H1 (cell line): ENCODE measurements around the gene SYTL2. TPM values are rescaled to one million over a fixed set of nuclear protein-coding genes. Genes with fewer than 3 reads are reported as not detected.

Source experiments
- CTCF ChIA-PET: fragments of 300-600 bp; sonication (Branson Sonifier 250); formaldehyde crosslinking; loops from one replicate; lab custom pipeline; 2021; ENCODE audit not compliant: partially characterized antibody; lab: Charles Lee
- POLR2A ChIA-PET: fragments of 300-600 bp; sonication (Branson Sonifier 250); formaldehyde crosslinking; loops from one replicate; lab custom pipeline; 2021; ENCODE audit warnings: inconsistent platforms; ENCODE audit not compliant: partially characterized antibody; lab: Charles Lee
- DNase-seq, 2 experiments: peaks; one replicate each; pipeline versions ENCODE4 v3.0.0 to v3.0.0-alpha.2; 2010 to 2022; ENCODE audit warnings: low spot score in 2 of 2, low read depth in 1 of 2, mixed read lengths in 1 of 2
- FAIRE-seq: peaks from 2 replicates; lab custom pipeline; 2011; peaks lifted over from hg19 to GRCh38; lab: Jason Lieb, UNC
- H2AFZ ChIP-seq: 2 replicates; pipeline ENCODE4 v1.8.1; 2012; ENCODE audit warnings: low read length, inconsistent platforms
- H2AK5ac ChIP-seq: 2 replicates; pipeline ENCODE4 v1.6.1; 2013; ENCODE audit warnings: low read depth, low read length
- H2BK120ac ChIP-seq: replicated peaks from 2 replicates; pipeline ENCODE3; 2013; ENCODE audit warnings: low read depth, low read length, inconsistent platforms
- H2BK12ac ChIP-seq: 2 replicates; pipeline ENCODE4 v1.6.1; 2013; ENCODE audit warnings: low read depth, low read length
- H2BK15ac ChIP-seq: 2 replicates; pipeline ENCODE4 v1.6.1; 2013; ENCODE audit warnings: low read length
- H2BK20ac ChIP-seq: 2 replicates; pipeline ENCODE4 v1.6.1; 2013; ENCODE audit warnings: low read length
- H2BK5ac ChIP-seq: 2 replicates; pipeline ENCODE4 v1.6.1; 2013; ENCODE audit warnings: low read depth, low read length
- H3K14ac ChIP-seq: 2 replicates; pipeline ENCODE4 v1.6.1; 2013; ENCODE audit warnings: inconsistent platforms; ENCODE audit not compliant: insufficient read length
- H3K18ac ChIP-seq: 2 replicates; pipeline ENCODE4 v1.6.1; 2013; ENCODE audit warnings: low read length; ENCODE audit errors: extremely low read depth
- H3K23ac ChIP-seq: 2 replicates; pipeline ENCODE4 v1.6.1; 2013; ENCODE audit warnings: inconsistent platforms; ENCODE audit not compliant: insufficient read length
- H3K23me2 ChIP-seq: 2 replicates; pipeline ENCODE4 v1.6.1; 2013; ENCODE audit warnings: low read depth, low read length
- H3K27ac ChIP-seq: 2 replicates; pipeline ENCODE4 v1.6.1; 2011; ENCODE audit warnings: low read depth, low read length, inconsistent platforms
- H3K27me3 ChIP-seq, 4 experiments: replicated peaks in 1 of 4; 1 replicate in 1 of 4; 2 replicates in 3 of 4; pipeline versions ENCODE4 v1.6.1 to v1.8.1; 2011 to 2013; ENCODE audit warnings: low read length in 3 of 4, mild to moderate bottlenecking in 3 of 4, inconsistent platforms in 2 of 4, mixed read lengths in 2 of 4, moderate library complexity in 1 of 4; ENCODE audit not compliant: control insufficient read depth in 3 of 4, insufficient read depth in 3 of 4; ENCODE audit errors: extremely low read depth in 1 of 4
- H3K36me3 ChIP-seq, 4 experiments: 2 replicates each; pipeline versions ENCODE4 v1.6.1 to v1.8.1; 2011 to 2013; ENCODE audit warnings: mild to moderate bottlenecking in 4 of 4, low read length in 3 of 4, moderate library complexity in 2 of 4, control low read depth in 1 of 4, inconsistent platforms in 1 of 4; ENCODE audit not compliant: insufficient read depth in 4 of 4, control insufficient read depth in 2 of 4
- H3K4ac ChIP-seq: replicated peaks from 2 replicates; pipeline ENCODE3; 2013; ENCODE audit warnings: low read length, low read depth, mixed read lengths, inconsistent platforms; ENCODE audit not compliant: insufficient read length
- H3K4me1 ChIP-seq, 4 experiments: replicated peaks in 1 of 4; 1 replicate in 1 of 4; 2 replicates in 3 of 4; pipeline versions ENCODE4 v1.6.1 to v1.8.1; 2011 to 2013; ENCODE audit warnings: low read length in 3 of 4, inconsistent platforms in 2 of 4, mixed read lengths in 1 of 4; ENCODE audit not compliant: insufficient read depth in 4 of 4, control insufficient read depth in 3 of 4
- H3K4me2 ChIP-seq, 2 experiments: 2 replicates each; pipeline versions ENCODE4 v1.6.1 to v1.8.1; 2011 to 2013; ENCODE audit warnings: low read depth in 2 of 2, low read length in 2 of 2, control low read depth in 1 of 2, inconsistent platforms in 1 of 2, mild to moderate bottlenecking in 1 of 2; ENCODE audit not compliant: insufficient read depth in 1 of 2
- H3K4me3 ChIP-seq, 4 experiments: fragments of 200-600, 300-600 bp in 1 of 4; sonication (generic), shearing (Covaris generic), sonication (Bioruptor Twin) in 1 of 4; 2 replicates each; pipeline versions ENCODE4 v1.5.1 to v1.8.1; 2011 to 2016; ENCODE audit warnings: low read length in 4 of 4, low read depth in 3 of 4, control low read depth in 2 of 4, inconsistent platforms in 2 of 4, mild to moderate bottlenecking in 2 of 4, mixed read lengths in 1 of 4, moderate library complexity in 1 of 4; ENCODE audit not compliant: insufficient read depth in 2 of 4; ENCODE audit errors: extremely low read depth in 1 of 4
- H3K56ac ChIP-seq: replicated peaks from 2 replicates; pipeline ENCODE3; 2013; ENCODE audit warnings: low read depth, mild to moderate bottlenecking, mixed read lengths, low read length, inconsistent platforms; ENCODE audit not compliant: insufficient read length
- H3K79me1 ChIP-seq: 2 replicates; pipeline ENCODE4 v1.6.1; 2013; ENCODE audit warnings: low read depth, low read length, control low read depth
- H3K79me2 ChIP-seq, 2 experiments: 2 replicates each; pipeline versions ENCODE4 v1.6.1 to v1.8.1; 2012 to 2013; ENCODE audit warnings: low read length in 2 of 2, mild to moderate bottlenecking in 2 of 2, inconsistent platforms in 1 of 2; ENCODE audit not compliant: insufficient read depth in 2 of 2, control insufficient read depth in 1 of 2
- H3K9ac ChIP-seq, 4 experiments: replicated peaks in 1 of 4; 1 replicate in 1 of 4; 2 replicates in 3 of 4; pipeline versions ENCODE4 v1.6.1 to v1.8.1; 2011 to 2013; ENCODE audit warnings: low read depth in 3 of 4, low read length in 3 of 4, control low read depth in 2 of 4, mild to moderate bottlenecking in 2 of 4, moderate library complexity in 2 of 4, inconsistent platforms in 1 of 4; ENCODE audit errors: extremely low read depth in 1 of 4
- H3K9me3 ChIP-seq, 2 experiments: 2 replicates each; pipeline versions ENCODE4 v1.6.1 to v1.8.1; 2012 to 2013; ENCODE audit warnings: mild to moderate bottlenecking in 2 of 2, moderate library complexity in 2 of 2, control low read depth in 1 of 2, inconsistent platforms in 1 of 2, low read depth in 1 of 2, low read length in 1 of 2, mixed read lengths in 1 of 2; ENCODE audit not compliant: insufficient read depth in 2 of 2
- H4K20me1 ChIP-seq, 2 experiments: replicated peaks in 1 of 2; 2 replicates each; pipeline versions ENCODE3 to v1.8.1; 2011 to 2013; ENCODE audit warnings: inconsistent platforms in 2 of 2, low read length in 2 of 2, mild to moderate bottlenecking in 1 of 2; ENCODE audit not compliant: insufficient read depth in 2 of 2, control insufficient read depth in 1 of 2
- H4K5ac ChIP-seq: 2 replicates; pipeline ENCODE4 v1.6.1; 2013; ENCODE audit warnings: low read length, low read depth, mixed read lengths, inconsistent platforms; ENCODE audit not compliant: insufficient read length
- H4K8ac ChIP-seq: 2 replicates; pipeline ENCODE4 v1.8.0; 2013; ENCODE audit warnings: mild to moderate bottlenecking, moderate library complexity, low read length, inconsistent platforms; ENCODE audit not compliant: insufficient read depth; ENCODE audit errors: extremely low read depth
- H4K91ac ChIP-seq: replicated peaks from 2 replicates; pipeline ENCODE3; 2013; ENCODE audit warnings: low read length, mixed read lengths, inconsistent platforms; ENCODE audit not compliant: insufficient read length
- ATF2 ChIP-seq: IDR thresholded peaks from 2 replicates; pipeline ENCODE4 v1.6.1; 2012; ENCODE audit warnings: low read length, inconsistent platforms
- EP300 ChIP-seq, 2 experiments: IDR thresholded peaks; 1 replicate in 1 of 2; 2 replicates in 1 of 2; pipeline ENCODE4 v1.6.1; 2011 to 2012; ENCODE audit warnings: low read depth in 2 of 2, low read length in 2 of 2, mild to moderate bottlenecking in 2 of 2, borderline replicate concordance in 1 of 2, inconsistent platforms in 1 of 2, moderate library complexity in 1 of 2
- GTF2F1 ChIP-seq: IDR thresholded peaks from 2 replicates; pipeline ENCODE4 v1.6.1; 2012; ENCODE audit warnings: low read depth, low read length, improper control_type of control experiment, borderline replicate concordance
- HDAC2 ChIP-seq, 2 experiments: fragments of 300-600 bp in 1 of 2; sonication (generic) in 1 of 2; IDR thresholded peaks; 2 replicates each; pipeline ENCODE4 v1.6.1; 2011 to 2012; ENCODE audit warnings: low read depth in 2 of 2, low read length in 2 of 2, mild to moderate bottlenecking in 2 of 2, moderate library complexity in 2 of 2, borderline replicate concordance in 1 of 2, inconsistent platforms in 1 of 2
- JUND ChIP-seq: IDR thresholded peaks from 2 replicates; pipeline ENCODE4 v1.6.1; 2011; ENCODE audit warnings: mild to moderate bottlenecking, improper control_type of control experiment, low read length
- RXRA ChIP-seq: IDR thresholded peaks from 2 replicates; pipeline ENCODE4 v1.6.1; 2011; ENCODE audit warnings: low read depth, mild to moderate bottlenecking, low read length, moderate library complexity; ENCODE audit not compliant: insufficient read depth
- YY1 ChIP-seq: IDR thresholded peaks from 2 replicates; pipeline ENCODE4 v1.6.1; 2011; ENCODE audit warnings: low read depth, mild to moderate bottlenecking, low read length
- WGBS, 2 experiments: shearing (Covaris generic) in 1 of 2; methylation state at CpG; one replicate each; pipeline versions ENCODE4 v1.1.6 to v1.1.7; 2013 to 2015; ENCODE audit warnings: low lambda C conversion rate in 2 of 2, mixed read lengths in 2 of 2, inconsistent platforms in 1 of 2, low coverage in 1 of 2, missing lambda C conversion rate in 1 of 2; ENCODE audit not compliant: insufficient replicate concordance in 2 of 2, insufficient coverage in 1 of 2, insufficient read length in 1 of 2; ENCODE audit errors: extremely low coverage in 1 of 2, missing lambda C conversion rate in 1 of 2; 5-methylcytosine and 5-hydroxymethylcytosine counted together
- polyA plus RNA-seq, 7 experiments: library from polyadenylated mRNA; depleted of rRNA in 3 of 7; stranded (reverse) in 5 of 7; unstranded in 2 of 7; fragments of >200 nt in 5 of 7; fragments of 200-250 nt in 2 of 7; gene quantifications; 1 replicate in 5 of 7; 2 replicates in 1 of 7; 4 replicates in 1 of 7; pipeline versions ENCODE4 v1.2.1 to v1.2.3, GENCODE V29; 2011 to 2013; ENCODE audit warnings: missing spikeins in 2 of 7, mixed read lengths in 2 of 7
- total RNA-seq: library from RNA; stranded (reverse); fragmentation: NEBNext Ultra II Directional; extraction: Animal tissue kit (Norgen Biotek cat#: 25700); gene quantifications from 2 replicates; pipeline ENCODE4 v1.2.1, GENCODE V29; 2021
- TF ChIP-seq, protein P1 (sequence below): IDR thresholded peaks from 2 replicates; pipeline ENCODE4 v1.6.1; 2011; ENCODE audit warnings: low read depth, mild to moderate bottlenecking, low read length; ENCODE audit not compliant: insufficient read depth

Gene SYTL2
- total and polyA plus RNA-seq, 2 of the 8 experiments (the other 6 are each of a cell fraction or from before 2014, with no cell fraction given): 1.3 to 9.1 TPM

- Histone ChIP-seq H3K79me1 (no peaks in the 10 kb centered on the region), H3K4me1 (peaks cover 0 to 3% (median 0%) of the 10 kb centered on the region in 4 experiments; a peak in 3 of 7 replicates), H3K18ac (no peak overlapping the region), H3K4ac (no peak overlapping the region), H2BK120ac (no peak overlapping the region), H3K9me3 (no peaks in the 10 kb centered on the region), H4K20me1 (peaks cover 15 to 20% of the 10 kb centered on the region in 2 experiments), H2BK20ac (no peak overlapping the region), H2BK5ac (no peak overlapping the region), H2BK15ac (no peak overlapping the region), H3K4me2 (peak overlapping the region; percentile 74 to 97), H3K23me2 (peaks cover 3% of the 10 kb centered on the region; the same call in 1 of the 2 replicates), H2AK5ac (no peak overlapping the region), H3K27me3 (no peaks in the 10 kb centered on the region), H4K8ac (no peak overlapping the region), H3K79me2 (peaks cover 21 to 77% of the 10 kb centered on the region in 2 experiments), H4K5ac (no peak overlapping the region), H2BK12ac (no peak overlapping the region), H4K91ac (no peak overlapping the region), H3K36me3 (peaks cover 0 to 55% (median 14%) of the 10 kb centered on the region in 4 experiments; a peak in 4 of 8 replicates), H3K14ac (no peak overlapping the region), H3K4me3 (peak overlapping the region; percentile 38 to 98 (median 88); a peak in 7 of 8 replicates), H3K27ac (no peak overlapping the region), H2AFZ (no peak overlapping the region), H3K56ac (no peak overlapping the region), H3K23ac (no peak overlapping the region), H3K9ac (peak overlapping the region in 1 of 4 experiments; percentile 14; a peak in 1 of 7 replicates)
- no peak for FAIRE-seq
- CTCF ChIA-PET: interaction anchor here (0.7 to 3.2 kb wide), 4 partner anchors 13 to 193 kb away, joined by 3 to 6 read pairs (median 4); partner anchors contain the start of genes CCDC83 and SYTL2
- POLR2A ChIA-PET: interaction anchor here (0.6 to 9.9 kb wide), 5 partner anchors 9 to 193 kb away, joined by 3 to 105 read pairs (median 8); partner anchors contain the start of genes CCDC83, TMEM126A and TMEM126B
- no peak for DNase-seq
- WGBS, 2 experiments: 55% methylated on average over 4 of the region's 4 CpGs; no CpG with 5 or more reads in 1 of the 2 experiments
- TF ChIP-seq, protein P1, sequence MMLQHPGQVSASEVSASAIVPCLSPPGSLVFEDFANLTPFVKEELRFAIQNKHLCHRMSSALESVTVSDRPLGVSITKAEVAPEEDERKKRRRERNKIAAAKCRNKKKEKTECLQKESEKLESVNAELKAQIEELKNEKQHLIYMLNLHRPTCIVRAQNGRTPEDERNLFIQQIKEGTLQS: no peak
- TF ChIP-seq EP300 (IDR thresholded peaks at IDR 0.05; ENCODE audit: borderline replicate concordance in 1 of 2, low read depth in 2 of 2, low read length in 2 of 2) (no peak), GTF2F1 (no peak), YY1 (no peak), RXRA (no peak), ATF2 (no peak), HDAC2 (IDR thresholded peaks at IDR 0.05; ENCODE audit: borderline replicate concordance in 1 of 2, low read depth in 2 of 2, low read length in 2 of 2) (no peak), JUND (no peak)
These were observed 148.8 kb downstream of the SYTL2 start for GRCh38 chr11:85661972-85662664.
